IPS-20b (cell line): Measurements from ENCODE around the gene ABLIM3.

Experiments used
- H3K27ac ChIP-seq: one replicate; pipeline ENCODE4 v1.5.1; 2013; ENCODE audit warnings: low read length
- H3K27me3 ChIP-seq: 2 replicates; pipeline ENCODE4 v1.6.1; 2013; ENCODE audit warnings: mild to moderate bottlenecking, low read length, inconsistent platforms; ENCODE audit not compliant: insufficient read depth
- H3K36me3 ChIP-seq: 2 replicates; pipeline ENCODE4 v1.6.1; 2013; ENCODE audit warnings: low read depth, mild to moderate bottlenecking, inconsistent platforms, low read length, moderate library complexity; ENCODE audit not compliant: insufficient read depth
- H3K4me1 ChIP-seq: 2 replicates; pipeline ENCODE4 v1.6.1; 2013; ENCODE audit warnings: mild to moderate bottlenecking, control low read depth, inconsistent platforms, low read length, moderate library complexity; ENCODE audit not compliant: insufficient read depth
- H3K4me3 ChIP-seq: 2 replicates; pipeline ENCODE4 v1.5.1; 2013; ENCODE audit warnings: mild to moderate bottlenecking, low read length, inconsistent platforms
- H3K9ac ChIP-seq: 2 replicates; pipeline ENCODE4 v1.6.1; 2013; ENCODE audit warnings: low read depth, mild to moderate bottlenecking, inconsistent platforms, low read length, moderate library complexity
- H3K9me3 ChIP-seq: 2 replicates; pipeline ENCODE4 v1.6.1; 2013; ENCODE audit warnings: mild to moderate bottlenecking, low read depth, low read length, inconsistent platforms; ENCODE audit not compliant: insufficient read depth

Gene ABLIM3

DNA sequence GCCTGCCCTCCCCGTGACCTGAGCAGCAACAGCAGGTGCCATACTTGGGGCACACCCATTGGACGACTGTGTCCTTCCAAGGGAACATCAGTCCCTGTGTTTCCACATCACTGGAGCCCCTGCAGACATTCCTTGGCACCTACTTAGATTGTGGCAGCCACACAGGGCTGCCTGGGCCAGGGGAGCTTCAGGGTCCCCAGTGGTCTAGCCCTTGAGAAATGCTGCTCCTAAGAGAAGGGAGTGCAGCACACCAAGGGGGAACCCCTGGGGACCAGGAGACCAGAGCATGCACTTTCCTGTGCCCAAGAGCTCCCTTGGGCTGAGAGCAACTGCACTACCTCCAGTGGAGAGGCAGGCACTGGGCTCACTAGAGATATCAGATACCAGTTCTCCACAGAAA, 20.1 kb upstream of the ABLIM3 start:
- H3K27ac ChIP-seq = no peak overlapping the region
- no peaks in the 10 kb centered on the region for H3K9me3 ChIP-seq
- no peaks in the 10 kb centered on the region for H3K4me1 ChIP-seq
- H3K9ac ChIP-seq = no peak overlapping the region
- no peaks in the 10 kb centered on the region for H3K36me3 ChIP-seq
- no peak overlapping the region for H3K4me3 ChIP-seq
- H3K27me3 ChIP-seq = no peaks in the 10 kb centered on the region

DNA sequence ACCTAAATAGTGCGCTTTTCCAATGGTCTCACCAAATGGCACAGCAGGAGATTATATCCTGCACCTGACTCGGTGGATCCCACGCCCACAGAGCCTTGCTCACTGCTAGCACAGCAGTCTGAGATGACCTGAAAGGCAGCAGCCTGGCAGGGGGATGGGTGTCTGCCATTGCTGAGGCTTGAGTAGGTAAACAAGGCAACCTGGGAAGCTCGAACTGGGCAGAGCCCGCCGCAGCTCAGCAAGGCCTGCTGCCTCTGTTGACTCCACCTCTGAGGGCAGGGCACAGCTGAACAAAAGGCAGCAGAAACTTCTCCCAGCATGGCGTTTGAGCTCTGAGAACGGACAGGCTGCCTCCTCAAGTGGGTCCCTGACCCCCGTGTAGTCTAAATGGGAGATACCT, 18.1 kb upstream of the ABLIM3 start:
- Histone ChIP-seq H3K36me3 (no peaks in the 10 kb centered on the region), H3K4me1 (no peaks in the 10 kb centered on the region), H3K4me3 (no peak overlapping the region), H3K9me3 (no peaks in the 10 kb centered on the region), H3K27ac (no peak overlapping the region), H3K27me3 (no peaks in the 10 kb centered on the region), H3K9ac (no peak overlapping the region)

DNA sequence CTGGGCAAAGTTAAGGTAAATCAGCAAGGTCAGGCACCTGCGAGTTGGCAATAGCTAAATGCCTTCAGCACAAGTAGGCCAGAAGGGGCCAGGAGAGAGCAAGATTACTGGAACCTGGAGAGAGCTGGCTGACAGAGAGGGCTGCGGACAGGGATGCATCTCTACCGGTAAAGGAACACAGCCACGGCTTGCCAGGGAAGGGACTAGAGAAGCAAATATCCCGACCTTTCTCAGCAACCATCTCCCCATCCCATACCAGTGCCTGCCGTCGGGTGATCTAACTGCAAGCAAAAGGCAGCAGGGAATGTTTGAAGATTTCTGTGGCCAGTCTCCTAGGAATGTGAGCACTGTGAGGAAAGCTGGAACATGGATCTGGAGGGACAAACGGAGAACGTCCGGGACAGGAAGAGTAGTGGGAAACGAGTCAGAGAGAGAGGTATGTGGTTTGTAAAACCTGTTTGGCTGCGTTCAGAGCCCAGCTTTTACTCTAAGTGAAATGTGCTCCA, 15.9 kb upstream of the ABLIM3 start:
- Histone ChIP-seq H3K4me3 (no peak overlapping the region), H3K4me1 (peaks cover 4% of the 10 kb centered on the region; the same call in 1 of the 2 replicates), H3K9me3 (no peaks in the 10 kb centered on the region), H3K9ac (no peak overlapping the region), H3K27me3 (no peaks in the 10 kb centered on the region), H3K36me3 (no peaks in the 10 kb centered on the region), H3K27ac (no peak overlapping the region)

DNA sequence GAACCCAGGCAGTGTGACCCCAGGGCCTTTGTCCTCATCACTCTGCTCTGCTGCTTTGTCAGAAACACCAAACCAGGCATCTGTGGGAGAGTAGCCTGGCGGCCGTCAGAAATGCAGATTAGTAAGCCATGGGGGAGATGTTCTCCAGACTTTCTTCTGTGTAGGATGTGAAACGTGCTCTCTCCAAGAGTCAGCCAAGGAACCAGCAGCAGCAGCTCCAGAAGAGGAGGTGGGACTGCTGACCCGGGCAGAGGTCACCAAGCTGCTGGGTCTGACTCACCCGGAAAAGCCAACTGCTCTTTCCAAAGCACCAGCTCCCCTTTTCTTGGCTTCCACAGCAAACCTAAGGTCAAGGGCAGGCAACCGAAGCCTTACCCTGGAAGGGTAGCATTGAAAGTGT, 14.4 kb upstream of the ABLIM3 start:
- Histone ChIP-seq H3K36me3 (no peaks in the 10 kb centered on the region), H3K9me3 (no peaks in the 10 kb centered on the region), H3K27ac (no peak overlapping the region), H3K27me3 (no peaks in the 10 kb centered on the region), H3K9ac (no peak overlapping the region), H3K4me3 (no peak overlapping the region), H3K4me1 (peaks cover 4% of the 10 kb centered on the region; the same call in 1 of the 2 replicates)

DNA sequence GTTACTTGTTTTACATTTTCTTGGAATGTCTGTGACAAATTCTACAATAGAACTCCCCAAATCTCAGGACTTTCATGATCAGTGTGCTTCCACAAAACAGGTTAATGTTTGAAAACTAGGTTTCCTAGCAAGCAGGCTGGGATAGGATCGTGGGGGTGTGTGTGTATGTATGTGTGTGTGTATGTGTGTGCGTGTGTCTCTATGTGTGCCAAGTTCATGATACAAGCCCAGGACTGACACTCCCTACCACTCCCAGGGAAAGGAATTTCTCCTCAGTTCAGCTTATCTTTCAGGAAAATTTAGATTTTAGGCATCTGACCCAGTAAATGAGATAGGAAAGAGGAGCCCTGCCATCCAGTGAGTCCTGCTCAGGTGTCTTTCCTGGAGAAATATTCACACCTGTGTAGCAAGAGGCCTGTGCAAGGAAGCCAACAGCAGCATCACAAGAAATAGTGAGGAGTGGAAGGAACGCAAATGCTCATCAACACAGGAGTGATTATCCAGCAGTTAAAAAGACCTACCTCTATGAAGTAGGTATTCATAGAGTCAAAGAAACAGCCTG, 13.8 kb upstream of the ABLIM3 start:
- Histone ChIP-seq H3K9me3 (no peaks in the 10 kb centered on the region), H3K9ac (no peak overlapping the region), H3K4me1 (peaks cover 4% of the 10 kb centered on the region; the same call in 1 of the 2 replicates), H3K4me3 (no peak overlapping the region), H3K27me3 (no peaks in the 10 kb centered on the region), H3K36me3 (no peaks in the 10 kb centered on the region), H3K27ac (no peak overlapping the region)

DNA sequence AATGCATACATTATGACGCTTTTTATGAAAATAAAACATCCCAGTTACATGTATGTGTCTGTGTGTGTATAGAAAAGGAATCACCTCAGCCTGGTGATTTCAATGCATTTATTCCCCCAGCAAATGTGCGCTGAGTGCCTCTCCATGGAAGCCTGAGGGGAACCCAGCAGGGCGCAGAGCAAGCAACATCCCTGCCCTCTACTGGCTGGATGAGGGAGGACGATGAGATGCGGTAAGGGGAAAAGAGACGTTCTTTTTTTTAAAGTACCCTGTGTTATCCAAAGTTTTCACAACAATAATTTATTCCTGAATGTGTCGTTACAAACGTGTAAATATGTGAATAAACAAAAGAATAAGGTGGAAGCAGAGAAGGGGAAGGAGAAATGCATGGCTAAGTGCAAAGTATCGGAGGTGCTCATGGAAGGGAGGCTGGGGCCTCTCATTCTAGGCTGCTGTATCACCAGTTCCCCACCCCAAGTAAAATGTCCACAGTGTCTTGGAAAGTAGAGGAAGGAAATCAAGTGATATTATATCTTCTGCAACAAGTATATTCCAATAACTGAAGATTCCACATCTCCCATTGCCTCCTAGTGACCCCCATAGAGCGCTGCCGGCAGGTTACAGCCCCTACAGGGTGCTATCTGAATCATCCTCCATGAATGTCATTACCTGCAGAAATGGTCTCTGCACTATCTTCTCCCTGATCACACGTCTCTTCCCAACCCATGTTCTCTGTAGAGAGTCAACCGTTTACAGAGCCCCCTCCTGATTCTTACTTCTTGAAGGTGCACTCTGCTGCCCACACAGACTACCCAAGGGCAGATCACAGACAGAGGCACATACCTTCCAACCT, 13.0 kb upstream of the ABLIM3 start:
- peaks cover 4% of the 10 kb centered on the region; the same call in 1 of the 2 replicates for H3K4me1 ChIP-seq
- no peak overlapping the region for H3K9ac ChIP-seq
- H3K9me3 ChIP-seq = no peaks in the 10 kb centered on the region
- no peak overlapping the region for H3K4me3 ChIP-seq
- no peak overlapping the region for H3K27ac ChIP-seq
- H3K36me3 ChIP-seq = no peaks in the 10 kb centered on the region
- no peaks in the 10 kb centered on the region; the same call in 1 of the 2 replicates for H3K27me3 ChIP-seq

DNA sequence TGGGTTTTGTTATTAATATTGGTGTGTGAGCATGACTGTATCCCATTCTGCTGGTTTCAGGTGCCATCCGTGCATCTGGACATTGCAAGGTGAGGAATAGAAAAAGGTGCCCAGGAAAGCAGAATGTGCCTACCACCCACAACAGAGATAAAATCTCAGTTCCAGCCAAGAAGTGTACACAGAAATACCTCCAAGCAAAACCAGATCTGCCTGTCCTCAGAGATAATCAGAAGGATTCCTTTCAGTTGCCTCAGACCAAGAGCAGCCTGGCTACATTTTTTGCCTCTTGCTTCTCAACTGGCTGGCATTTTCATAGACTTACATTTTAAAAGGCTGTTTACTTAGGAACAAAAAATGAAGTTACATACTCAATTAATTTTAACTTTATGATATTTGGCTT, 12.1 kb upstream of the ABLIM3 start:
- no peaks in the 10 kb centered on the region; the same call in 1 of the 2 replicates for H3K27me3 ChIP-seq
- H3K27ac ChIP-seq = no peak overlapping the region
- peaks cover 4% of the 10 kb centered on the region; the same call in 1 of the 2 replicates for H3K4me1 ChIP-seq
- no peaks in the 10 kb centered on the region for H3K9me3 ChIP-seq
- no peak overlapping the region for H3K4me3 ChIP-seq
- no peak overlapping the region for H3K9ac ChIP-seq
- H3K36me3 ChIP-seq = no peaks in the 10 kb centered on the region

DNA sequence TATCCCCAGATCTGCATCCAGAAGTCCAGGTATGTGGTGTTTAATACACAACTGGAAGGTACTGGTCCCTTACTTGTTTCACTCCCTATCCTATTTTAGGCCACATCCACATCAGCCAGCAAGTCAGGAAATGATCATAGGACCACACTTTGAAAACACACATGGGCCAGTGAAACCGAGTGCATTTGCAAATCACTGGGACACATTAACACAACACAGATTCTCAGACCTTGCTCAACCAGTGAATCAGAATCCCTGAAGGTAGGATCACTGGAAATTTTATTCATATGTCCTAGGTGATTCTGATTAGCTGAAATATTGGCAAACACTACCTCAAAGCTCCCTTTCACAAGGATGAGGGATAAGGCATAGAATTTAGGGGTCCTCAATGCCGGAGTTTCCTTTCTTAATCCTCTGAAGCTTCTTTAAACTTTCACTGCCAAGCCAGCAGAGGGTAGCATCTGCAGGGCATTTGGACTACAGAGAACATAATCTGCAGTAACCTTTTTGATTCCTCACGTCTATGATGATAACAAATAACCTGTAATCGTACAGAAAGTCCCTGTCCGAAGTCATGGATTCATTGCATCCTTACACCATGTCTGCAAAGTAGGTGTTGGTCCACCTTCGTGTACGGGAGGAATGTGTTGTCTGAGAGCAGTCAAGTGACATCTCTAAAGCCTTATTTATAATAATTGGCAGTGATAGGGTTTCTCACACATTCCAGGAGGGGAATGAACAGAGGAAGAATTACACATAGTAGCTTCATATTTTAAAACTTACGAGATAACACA, 11.0 kb upstream of the ABLIM3 start:
- no peaks in the 10 kb centered on the region; the same call in 1 of the 2 replicates for H3K27me3 ChIP-seq
- H3K9me3 ChIP-seq = no peaks in the 10 kb centered on the region
- H3K4me1 ChIP-seq = peaks cover 4% of the 10 kb centered on the region; the same call in 1 of the 2 replicates
- H3K9ac ChIP-seq = no peak overlapping the region
- H3K27ac ChIP-seq = no peak overlapping the region
- H3K4me3 ChIP-seq = no peak overlapping the region
- H3K36me3 ChIP-seq = no peaks in the 10 kb centered on the region

DNA sequence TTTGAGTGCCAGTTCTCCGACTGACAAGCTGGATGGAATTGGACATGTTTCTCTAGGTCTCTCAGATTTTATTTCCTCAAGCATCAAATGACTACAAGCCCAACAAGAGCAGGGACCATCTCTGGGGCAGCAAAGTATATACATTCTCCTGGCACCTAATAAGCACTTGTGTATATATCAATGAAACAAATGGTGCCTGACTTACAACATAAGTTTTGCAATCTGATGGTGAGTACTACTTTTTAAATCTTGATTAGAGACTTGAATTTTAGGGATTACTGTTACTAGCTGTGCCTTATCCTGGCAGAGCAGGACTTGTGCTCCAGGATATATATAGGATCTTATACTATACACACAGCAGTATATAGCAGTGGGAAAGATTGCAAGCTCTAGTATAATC, 8.8 kb upstream of the ABLIM3 start:
- Histone ChIP-seq H3K27ac (no peak overlapping the region), H3K4me3 (no peak overlapping the region), H3K4me1 (peaks cover 4% of the 10 kb centered on the region; the same call in 1 of the 2 replicates), H3K36me3 (no peaks in the 10 kb centered on the region), H3K9me3 (no peaks in the 10 kb centered on the region), H3K9ac (no peak overlapping the region), H3K27me3 (no peaks in the 10 kb centered on the region; the same call in 1 of the 2 replicates)

DNA sequence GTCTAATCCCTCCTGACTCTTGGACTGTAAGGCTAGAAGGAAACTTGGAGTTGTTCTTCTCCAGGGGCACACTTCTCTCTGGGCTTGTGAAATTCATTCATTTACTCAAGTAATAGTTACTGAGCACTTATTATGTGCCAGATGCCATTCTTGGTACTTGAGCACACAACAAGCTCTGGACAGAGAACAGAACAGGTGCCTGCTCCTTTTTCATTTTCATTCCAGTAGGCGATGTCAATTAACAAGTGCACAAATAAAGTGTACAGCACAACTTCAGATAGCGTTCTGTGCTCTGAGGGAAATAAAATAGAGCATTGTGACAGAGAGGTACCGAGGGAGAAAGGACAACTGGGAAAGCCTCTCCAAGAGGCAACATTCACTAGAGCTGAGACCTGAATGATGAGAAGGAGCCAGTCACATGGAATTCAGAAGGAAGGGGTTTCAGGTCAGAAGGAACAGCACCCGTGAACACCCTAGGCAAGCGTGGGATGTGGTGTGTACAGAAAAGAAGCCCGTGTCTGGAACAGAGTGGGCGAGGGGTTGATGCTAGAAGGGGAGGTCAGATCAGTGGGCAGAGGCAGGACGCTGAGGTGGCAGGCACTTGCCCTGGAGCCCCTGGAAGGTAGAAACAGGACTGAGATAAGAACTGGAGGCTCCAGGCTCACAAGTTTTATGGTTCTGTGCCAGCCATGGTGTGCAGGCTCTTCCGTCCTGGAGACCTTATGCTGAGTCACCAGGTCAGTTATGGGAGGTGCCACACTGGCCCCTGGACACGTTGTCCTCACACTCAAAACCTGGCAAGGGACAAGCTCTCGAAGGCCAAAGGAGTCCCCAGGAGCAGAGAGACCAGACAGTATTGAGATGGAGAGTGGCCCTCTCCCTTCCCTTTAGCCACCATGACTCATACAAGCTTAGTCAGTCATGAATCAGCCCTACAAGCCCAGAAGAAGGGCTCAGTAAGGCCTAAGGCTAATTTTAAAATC, 7.2 kb upstream of the ABLIM3 start:
- Histone ChIP-seq H3K4me1 (peaks cover 4% of the 10 kb centered on the region; the same call in 1 of the 2 replicates), H3K27ac (no peak overlapping the region), H3K36me3 (no peaks in the 10 kb centered on the region), H3K27me3 (no peaks in the 10 kb centered on the region; the same call in 1 of the 2 replicates), H3K9me3 (no peaks in the 10 kb centered on the region), H3K9ac (no peak overlapping the region), H3K4me3 (no peak overlapping the region)
